Panc1 (cell line): Measurements from ENCODE around the gene USH2A. TPM values are rescaled to one million over a fixed set of nuclear protein-coding genes. Genes with fewer than 3 reads are reported as not detected.

ENCODE experiments used
- ATAC-seq: fragments of 200-7000 bp; cut with Tn5 transposase; 2 replicates; pipeline ENCODE4 v1.9.1; 2020; ENCODE audit warnings: mild to moderate bottlenecking, moderate library complexity
- BruUV-seq: library from RNA; stranded (reverse); fragments of 400-500 nt; replicated peaks from 2 replicates; lab custom pipeline; 2021; lab: Mats Ljungman, UMichigan
- CTCF ChIA-PET: fragments of 300-600 bp; sonication (Branson Sonifier 250); formaldehyde crosslinking; loops from one replicate; lab custom pipeline; 2022; ENCODE audit warnings: antibody characterized with exemption; lab: Charles Lee
- POLR2A ChIA-PET: fragments of 300-600 bp; sonication (Branson Sonifier 250); formaldehyde crosslinking; loops from one replicate; lab custom pipeline; 2022; ENCODE audit warnings: antibody characterized with exemption; lab: Charles Lee
- DNase-seq: peaks from one replicate; pipeline ENCODE4 v3.0.0-alpha.2; 2010; ENCODE audit warnings: low read depth, low spot score
- H3K27ac ChIP-seq: 2 replicates; pipeline ENCODE4 v1.5.1; 2011; ENCODE audit warnings: mild to moderate bottlenecking, low read length, inconsistent platforms
- H3K27me3 ChIP-seq: fragments of 200-500 bp; sonication (Bioruptor generic); 2 replicates; pipeline ENCODE4 v1.6.0; 2014; ENCODE audit warnings: low read length, inconsistent platforms; ENCODE audit not compliant: control insufficient read depth, insufficient read depth
- H3K36me3 ChIP-seq: fragments of 200-500 bp; sonication (Bioruptor generic); 2 replicates; pipeline ENCODE4 v1.5.1; 2014; ENCODE audit warnings: inconsistent platforms, mild to moderate bottlenecking, low read length, moderate library complexity; ENCODE audit not compliant: control insufficient read depth, insufficient read depth
- H3K4me1 ChIP-seq: 2 replicates; pipeline ENCODE4 v1.5.1; 2011; ENCODE audit warnings: inconsistent platforms, mild to moderate bottlenecking, low read length, moderate library complexity; ENCODE audit not compliant: control insufficient read depth, insufficient read depth
- H3K4me3 ChIP-seq, 2 experiments: 2 replicates each; pipeline ENCODE4 v1.5.1; 2011 to 2012; ENCODE audit warnings: low read depth in 2 of 2, low read length in 2 of 2, mild to moderate bottlenecking in 2 of 2, inconsistent platforms in 1 of 2, moderate library complexity in 1 of 2
- H3K9me3 ChIP-seq: fragments of 200-500 bp; sonication (Bioruptor generic); 2 replicates; pipeline ENCODE4 v1.5.1; 2014; ENCODE audit warnings: low read depth, mild to moderate bottlenecking, inconsistent platforms, low read length, moderate library complexity; ENCODE audit not compliant: control insufficient read depth, insufficient read depth
- POLR2AphosphoS5 ChIP-seq: IDR thresholded peaks from 2 replicates; pipeline ENCODE4 v1.6.1; 2012; ENCODE audit warnings: mild to moderate bottlenecking, low read depth, low read length, moderate library complexity
- SIN3A ChIP-seq: IDR thresholded peaks from 2 replicates; pipeline ENCODE4 v1.6.1; 2012; ENCODE audit warnings: low read depth, mild to moderate bottlenecking, low read length, moderate library complexity, borderline replicate concordance; ENCODE audit not compliant: insufficient read depth
- TCF7L2 ChIP-seq: IDR thresholded peaks from 2 replicates; pipeline ENCODE4 v1.6.1; 2011; ENCODE audit warnings: mild to moderate bottlenecking, low read depth, low read length, inconsistent platforms
- in situ Hi-C: cut with HindIII; loops from 2 replicates; pipeline ENCODE4 v1.10.0; 2016; ENCODE audit warnings: low sequenced_read_pairs, low pct_unique_long_range_greater_than_20kb
- intact Hi-C: fragments of 100-400 bp; cut with micrococcal nuclease; formaldehyde crosslinking; loops from one replicate; pipeline ENCODE4 v1.10.0; 2022; ENCODE audit not compliant: unreplicated experiment
- total RNA-seq: library from RNA; stranded (reverse); gene quantifications from one replicate; pipeline ENCODE4 v1.2.1, GENCODE V29; 2021; ENCODE audit not compliant: unreplicated experiment
- TF ChIP-seq, protein P1 (sequence below): fragments of 450-650 bp; IDR thresholded peaks from 2 replicates; pipeline ENCODE4 v1.5.1; 2017; ENCODE audit warnings: mild to moderate bottlenecking
- TF ChIP-seq, protein P2 (sequence below), 2 experiments: IDR thresholded peaks; 2 replicates each; pipeline ENCODE4 v1.6.1; 2011 to 2012; ENCODE audit warnings: low read depth in 2 of 2, control low read depth in 1 of 2, low read length in 1 of 2, mild to moderate bottlenecking in 1 of 2, moderate library complexity in 1 of 2; ENCODE audit not compliant: insufficient read depth in 1 of 2

USH2A gene
- total RNA-seq, 1 experiment from 2014 or later: not detected

DNA sequence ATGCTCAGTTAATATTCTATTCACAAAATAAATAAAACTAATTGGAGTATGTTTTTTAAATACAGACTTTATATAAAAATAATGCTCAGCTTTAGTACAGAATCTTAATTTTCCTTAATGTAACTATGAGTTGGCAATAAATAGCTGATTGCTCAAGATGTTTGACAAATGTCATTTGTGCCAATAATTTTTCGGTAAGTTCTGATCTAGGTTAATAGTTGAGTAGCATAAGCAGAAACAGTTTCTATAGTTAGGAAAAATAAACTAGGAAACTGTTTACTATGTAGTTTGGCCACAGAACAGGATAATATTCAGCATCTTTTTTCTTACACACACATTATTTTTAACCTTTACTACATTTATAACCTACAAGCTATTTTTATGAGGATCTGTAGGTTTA lies 815.8 kb downstream of the USH2A start:
- Histone ChIP-seq H3K4me3 (no peak overlapping the region), H3K27me3 (no peaks in the 10 kb centered on the region), H3K27ac (no peak overlapping the region), H3K9me3 (no peaks in the 10 kb centered on the region), H3K4me1 (no peaks in the 10 kb centered on the region), H3K36me3 (peaks cover 34% of the 10 kb centered on the region)
- in situ Hi-C loops: no loop called here
- DNase-seq: no peak
- ATAC-seq: no peak
- intact Hi-C loops: no loop called here
- ChIA-PET POLR2A (no interaction called here), CTCF (no interaction called here)
- no TSS peak for BruUV-seq
- TF ChIP-seq POLR2AphosphoS5 (no peak), SIN3A (no peak), TCF7L2 (no peak)
- TF ChIP-seq, protein P1, sequence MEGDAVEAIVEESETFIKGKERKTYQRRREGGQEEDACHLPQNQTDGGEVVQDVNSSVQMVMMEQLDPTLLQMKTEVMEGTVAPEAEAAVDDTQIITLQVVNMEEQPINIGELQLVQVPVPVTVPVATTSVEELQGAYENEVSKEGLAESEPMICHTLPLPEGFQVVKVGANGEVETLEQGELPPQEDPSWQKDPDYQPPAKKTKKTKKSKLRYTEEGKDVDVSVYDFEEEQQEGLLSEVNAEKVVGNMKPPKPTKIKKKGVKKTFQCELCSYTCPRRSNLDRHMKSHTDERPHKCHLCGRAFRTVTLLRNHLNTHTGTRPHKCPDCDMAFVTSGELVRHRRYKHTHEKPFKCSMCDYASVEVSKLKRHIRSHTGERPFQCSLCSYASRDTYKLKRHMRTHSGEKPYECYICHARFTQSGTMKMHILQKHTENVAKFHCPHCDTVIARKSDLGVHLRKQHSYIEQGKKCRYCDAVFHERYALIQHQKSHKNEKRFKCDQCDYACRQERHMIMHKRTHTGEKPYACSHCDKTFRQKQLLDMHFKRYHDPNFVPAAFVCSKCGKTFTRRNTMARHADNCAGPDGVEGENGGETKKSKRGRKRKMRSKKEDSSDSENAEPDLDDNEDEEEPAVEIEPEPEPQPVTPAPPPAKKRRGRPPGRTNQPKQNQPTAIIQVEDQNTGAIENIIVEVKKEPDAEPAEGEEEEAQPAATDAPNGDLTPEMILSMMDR: no peak
- TF ChIP-seq, protein P2, sequence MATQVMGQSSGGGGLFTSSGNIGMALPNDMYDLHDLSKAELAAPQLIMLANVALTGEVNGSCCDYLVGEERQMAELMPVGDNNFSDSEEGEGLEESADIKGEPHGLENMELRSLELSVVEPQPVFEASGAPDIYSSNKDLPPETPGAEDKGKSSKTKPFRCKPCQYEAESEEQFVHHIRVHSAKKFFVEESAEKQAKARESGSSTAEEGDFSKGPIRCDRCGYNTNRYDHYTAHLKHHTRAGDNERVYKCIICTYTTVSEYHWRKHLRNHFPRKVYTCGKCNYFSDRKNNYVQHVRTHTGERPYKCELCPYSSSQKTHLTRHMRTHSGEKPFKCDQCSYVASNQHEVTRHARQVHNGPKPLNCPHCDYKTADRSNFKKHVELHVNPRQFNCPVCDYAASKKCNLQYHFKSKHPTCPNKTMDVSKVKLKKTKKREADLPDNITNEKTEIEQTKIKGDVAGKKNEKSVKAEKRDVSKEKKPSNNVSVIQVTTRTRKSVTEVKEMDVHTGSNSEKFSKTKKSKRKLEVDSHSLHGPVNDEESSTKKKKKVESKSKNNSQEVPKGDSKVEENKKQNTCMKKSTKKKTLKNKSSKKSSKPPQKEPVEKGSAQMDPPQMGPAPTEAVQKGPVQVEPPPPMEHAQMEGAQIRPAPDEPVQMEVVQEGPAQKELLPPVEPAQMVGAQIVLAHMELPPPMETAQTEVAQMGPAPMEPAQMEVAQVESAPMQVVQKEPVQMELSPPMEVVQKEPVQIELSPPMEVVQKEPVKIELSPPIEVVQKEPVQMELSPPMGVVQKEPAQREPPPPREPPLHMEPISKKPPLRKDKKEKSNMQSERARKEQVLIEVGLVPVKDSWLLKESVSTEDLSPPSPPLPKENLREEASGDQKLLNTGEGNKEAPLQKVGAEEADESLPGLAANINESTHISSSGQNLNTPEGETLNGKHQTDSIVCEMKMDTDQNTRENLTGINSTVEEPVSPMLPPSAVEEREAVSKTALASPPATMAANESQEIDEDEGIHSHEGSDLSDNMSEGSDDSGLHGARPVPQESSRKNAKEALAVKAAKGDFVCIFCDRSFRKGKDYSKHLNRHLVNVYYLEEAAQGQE (IDR thresholded peaks at IDR 0.05; ENCODE audit: insufficient read depth in 1 of 2, low read depth in 2 of 2, low read length in 1 of 2): no peak

DNA sequence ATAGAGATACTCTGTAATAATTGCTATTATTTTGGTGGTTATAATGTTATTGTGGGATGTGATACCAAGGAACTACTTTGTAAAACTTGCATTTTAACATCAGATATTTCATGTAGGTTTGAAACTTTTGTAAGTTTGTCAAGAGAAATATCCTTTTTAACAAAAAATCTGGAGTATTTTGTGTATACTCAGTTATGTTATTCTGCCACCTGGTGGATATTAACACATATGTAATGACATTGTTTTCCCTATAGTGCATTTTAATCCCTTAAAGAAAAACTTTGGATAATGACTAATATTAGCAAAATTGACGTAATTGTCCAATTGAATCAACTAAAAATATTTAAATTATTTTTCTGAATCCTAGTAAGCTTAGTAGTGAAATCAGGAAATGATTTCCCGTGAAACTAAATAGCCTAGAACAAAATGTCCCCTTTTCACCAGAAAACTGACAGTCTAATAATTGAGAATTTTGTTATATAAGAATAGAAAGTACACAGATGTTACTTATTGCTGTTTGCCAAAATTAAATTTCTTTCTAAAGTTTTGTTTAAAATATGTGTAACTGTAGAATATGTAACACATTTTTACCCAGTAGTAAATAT lies 816.6 kb downstream of the USH2A start:
- DNase-seq (no peak), ATAC-seq (no peak)
- Histone ChIP-seq H3K36me3 (peaks cover 30% of the 10 kb centered on the region), H3K4me3 (no peak overlapping the region), H3K4me1 (no peaks in the 10 kb centered on the region), H3K9me3 (no peaks in the 10 kb centered on the region), H3K27me3 (no peaks in the 10 kb centered on the region), H3K27ac (no peak overlapping the region)
- BruUV-seq: no TSS peak
- no peak for TF ChIP-seq SIN3A
- TF ChIP-seq, protein P1: peak; percentile 59; the same call in 1 of the 2 replicates
- in situ Hi-C loops: no loop called here
- intact Hi-C loops: no loop called here
- CTCF ChIA-PET: no interaction called here
- POLR2A ChIA-PET: no interaction called here
